HepG2 (cell line): ENCODE results near the gene EML2. TPM values are rescaled to one million over a fixed set of nuclear protein-coding genes. Genes with fewer than 3 reads are reported as not detected.

Experiments
- ARHGAP35 ChIP-seq: sonication (generic); formaldehyde crosslinking; IDR thresholded peaks from 2 replicates; pipeline ENCODE4 v1.9.0; 2022; ENCODE audit warnings: mild to moderate bottlenecking, inconsistent platforms, moderate library complexity, missing genetic modification reagents, borderline replicate concordance
- ATRX ChIP-seq: sonication (generic); formaldehyde crosslinking; IDR thresholded peaks from 2 replicates; pipeline ENCODE4 v1.4.0; 2020; ENCODE audit warnings: missing genetic modification reagents, borderline replicate concordance
- CAMTA2 ChIP-seq: sonication (generic); formaldehyde crosslinking; IDR thresholded peaks from 2 replicates; pipeline ENCODE4 v1.4.0; 2020; ENCODE audit warnings: mild to moderate bottlenecking, missing genetic modification reagents, borderline replicate concordance
- CBFB ChIP-seq: sonication (generic); formaldehyde crosslinking; IDR thresholded peaks from 2 replicates; pipeline ENCODE4 v1.4.0; 2020; ENCODE audit warnings: missing genetic modification reagents
- ETV6 ChIP-seq: sonication (generic); formaldehyde crosslinking; conservative IDR thresholded peaks from 2 replicates; pipeline ENCODE4 v1.4.0; 2020; ENCODE audit warnings: missing genetic modification reagents
- HDAC1 ChIP-seq: sonication (generic); formaldehyde crosslinking; IDR thresholded peaks from 2 replicates; pipeline ENCODE4 v1.5.1; 2020; ENCODE audit warnings: mild to moderate bottlenecking, missing genetic modification reagents
- HOXA3 ChIP-seq: sonication (generic); formaldehyde crosslinking; IDR thresholded peaks from 2 replicates; pipeline ENCODE4 v1.5.0; 2020; ENCODE audit warnings: missing genetic modification reagents
- NCOR1 ChIP-seq: fragments of 200-600 bp; sonication (generic); IDR thresholded peaks from 2 replicates; pipeline ENCODE4 v1.7.0; 2017; ENCODE audit warnings: antibody characterized with exemption, low read length, borderline replicate concordance
- NFYB ChIP-seq: sonication (generic); formaldehyde crosslinking; IDR thresholded peaks from 2 replicates; pipeline ENCODE4 v1.4.0; 2020; ENCODE audit warnings: missing genetic modification reagents
- SOX6 ChIP-seq, 2 experiments: fragments of 450-650 bp in 1 of 2; sonication (generic) in 1 of 2; formaldehyde crosslinking in 1 of 2; IDR thresholded peaks; 2 replicates each; pipeline versions ENCODE4 v1.4.0 to v1.6.1; 2017 to 2020; ENCODE audit warnings: antibody characterized with exemption in 1 of 2, mild to moderate bottlenecking in 1 of 2, missing genetic modification reagents in 1 of 2
- U2AF2 ChIP-seq: fragments of 200-400 bp; formaldehyde crosslinking; IDR thresholded peaks from 2 replicates; pipeline ENCODE4 v1.6.1; 2017; ENCODE audit warnings: low read depth, mild to moderate bottlenecking, low read length
- ZBTB21 ChIP-seq: sonication (generic); formaldehyde crosslinking; IDR thresholded peaks from 2 replicates; pipeline ENCODE4 v1.4.0; 2020; ENCODE audit warnings: missing genetic modification reagents
- ZFP1 ChIP-seq: IDR thresholded peaks from 2 replicates; pipeline ENCODE4 v1.6.1; 2016
- ZNF431 ChIP-seq: sonication (generic); formaldehyde crosslinking; IDR thresholded peaks from 2 replicates; pipeline ENCODE4 v1.9.0; 2022; ENCODE audit warnings: missing genetic modification reagents, low read depth, mild to moderate bottlenecking, borderline replicate concordance
- ZNF549 ChIP-seq: sonication (generic); formaldehyde crosslinking; IDR thresholded peaks from 2 replicates; pipeline ENCODE4 v1.5.0; 2020; ENCODE audit warnings: missing genetic modification reagents
- ZNF768 ChIP-seq: sonication (generic); formaldehyde crosslinking; IDR thresholded peaks from 2 replicates; pipeline ENCODE4 v1.4.0; 2020; ENCODE audit warnings: missing genetic modification reagents
- ZNF775 ChIP-seq: sonication (generic); formaldehyde crosslinking; IDR thresholded peaks from 2 replicates; pipeline ENCODE4 v1.4.0; 2020; ENCODE audit warnings: missing genetic modification reagents, mild to moderate bottlenecking, moderate library complexity, borderline replicate concordance
- ZNF83 ChIP-seq: sonication (generic); formaldehyde crosslinking; IDR thresholded peaks from 2 replicates; pipeline ENCODE4 v1.4.0; 2020; ENCODE audit warnings: missing genetic modification reagents, mild to moderate bottlenecking, borderline replicate concordance
- ZSCAN30 ChIP-seq: sonication (generic); formaldehyde crosslinking; IDR thresholded peaks from 2 replicates; pipeline ENCODE4 v1.5.0; 2020; ENCODE audit warnings: mild to moderate bottlenecking, missing genetic modification reagents
- polyA plus RNA-seq, 8 experiments: library from polyadenylated mRNA; depleted of rRNA in 3 of 8; stranded (reverse) in 7 of 8; unstranded in 1 of 8; fragments of >200 nt; fragmentation: Illumina TruSeq in 4 of 8; extraction: Trizol in 4 of 8; gene quantifications; 2 replicates each; pipeline versions ENCODE4 v1.2.1 to v1.2.3, GENCODE V29; 2011 to 2016; ENCODE audit warnings: low read depth in 4 of 8, missing spikeins in 1 of 8, mixed read lengths in 1 of 8; ENCODE audit not compliant: insufficient read depth in 1 of 8
- total RNA-seq, 5 experiments: library from RNA; depleted of rRNA; stranded (reverse); fragments of >200 nt; fragmentation: Illumina TruSeq; extraction: Trizol; gene quantifications; 2 replicates each; pipeline ENCODE4 v1.2.3, GENCODE V29; 2016; ENCODE audit warnings: low read depth in 1 of 5
- TF ChIP-seq, protein P1 (sequence below): sonication (generic); formaldehyde crosslinking; IDR thresholded peaks from 2 replicates; pipeline ENCODE4 v1.9.0; 2022; ENCODE audit warnings: missing genetic modification reagents, mild to moderate bottlenecking, borderline replicate concordance
- TF ChIP-seq, protein P2 (sequence below): sonication (generic); formaldehyde crosslinking; IDR thresholded peaks from 2 replicates; pipeline ENCODE4 v1.4.0; 2020; ENCODE audit warnings: missing genetic modification reagents; ENCODE audit errors: not compliant biosample characterization
- TF ChIP-seq, protein P3 (sequence below): sonication (generic); formaldehyde crosslinking; IDR thresholded peaks from 2 replicates; pipeline ENCODE4 v1.4.0; 2020; ENCODE audit warnings: low read depth, mild to moderate bottlenecking, missing genetic modification reagents
- TF ChIP-seq, protein P4 (sequence below): sonication (generic); formaldehyde crosslinking; IDR thresholded peaks from 2 replicates; pipeline ENCODE4 v1.4.0; 2020; ENCODE audit warnings: missing genetic modification reagents
- TF ChIP-seq, protein P5 (sequence below): IDR thresholded peaks from 2 replicates; pipeline ENCODE4 v1.6.1; 2016; ENCODE audit warnings: mild to moderate bottlenecking, missing biosample characterization, missing genetic modification reagents

Gene EML2
- total and polyA plus RNA-seq, 2 of the 13 experiments (the other 11 are each of a cell fraction or from before 2014, with no cell fraction given), result 7.3 to 12.9 TPM

DNA sequence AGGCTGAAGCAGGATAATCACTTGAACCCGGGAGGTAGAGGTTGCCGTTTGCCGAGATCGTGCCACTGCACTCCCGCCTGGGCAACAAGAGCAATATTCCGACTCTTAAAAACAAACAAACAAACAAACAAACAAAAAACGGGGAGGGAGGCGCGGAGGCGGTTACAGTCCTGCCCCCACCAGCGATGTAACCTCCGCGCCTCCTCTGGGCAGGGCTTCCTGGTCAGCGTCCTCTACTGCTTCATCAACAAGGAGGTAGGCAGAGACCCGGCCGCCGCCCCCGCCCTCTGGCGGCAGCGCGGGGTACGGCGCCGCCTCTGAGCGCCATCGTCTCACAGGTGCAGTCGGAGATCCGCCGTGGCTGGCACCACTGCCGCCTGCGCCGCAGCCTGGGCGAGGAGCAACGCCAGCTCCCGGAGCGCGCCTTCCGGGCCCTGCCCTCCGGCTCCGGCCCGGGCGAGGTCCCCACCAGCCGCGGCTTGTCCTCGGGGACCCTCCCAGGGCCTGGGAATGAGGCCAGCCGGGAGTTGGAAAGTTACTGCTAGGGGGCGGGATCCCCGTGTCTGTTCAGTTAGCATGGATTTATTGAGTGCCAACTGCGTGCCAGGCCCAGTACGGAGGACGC is 42.3 kb upstream of the EML2 start (continued):
- TF ChIP-seq, protein P1, sequence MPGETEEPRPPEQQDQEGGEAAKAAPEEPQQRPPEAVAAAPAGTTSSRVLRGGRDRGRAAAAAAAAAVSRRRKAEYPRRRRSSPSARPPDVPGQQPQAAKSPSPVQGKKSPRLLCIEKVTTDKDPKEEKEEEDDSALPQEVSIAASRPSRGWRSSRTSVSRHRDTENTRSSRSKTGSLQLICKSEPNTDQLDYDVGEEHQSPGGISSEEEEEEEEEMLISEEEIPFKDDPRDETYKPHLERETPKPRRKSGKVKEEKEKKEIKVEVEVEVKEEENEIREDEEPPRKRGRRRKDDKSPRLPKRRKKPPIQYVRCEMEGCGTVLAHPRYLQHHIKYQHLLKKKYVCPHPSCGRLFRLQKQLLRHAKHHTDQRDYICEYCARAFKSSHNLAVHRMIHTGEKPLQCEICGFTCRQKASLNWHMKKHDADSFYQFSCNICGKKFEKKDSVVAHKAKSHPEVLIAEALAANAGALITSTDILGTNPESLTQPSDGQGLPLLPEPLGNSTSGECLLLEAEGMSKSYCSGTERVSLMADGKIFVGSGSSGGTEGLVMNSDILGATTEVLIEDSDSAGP (CRISPR knock-in tag), result peak; percentile 89; the same call in 1 of the 2 replicates
- TF ChIP-seq ZNF431 (CRISPR knock-in tag) (no peak), ZNF549 (CRISPR knock-in tag) (no peak), ARHGAP35 (0 out of 2 replicates have a peak, but pooled peaks have one; percentile 34), CAMTA2 (CRISPR knock-in tag) (peak; percentile 57; the same call in 1 of the 2 replicates), ZNF768 (CRISPR knock-in tag) (peak; percentile 49; the same call in 1 of the 2 replicates), CBFB (CRISPR knock-in tag) (peak; percentile 58; the same call in 1 of the 2 replicates), SOX6 (IDR thresholded peaks at IDR 0.05) (no peak), SOX6 (CRISPR knock-in tag; IDR thresholded peaks at IDR 0.05) (peak; percentile 12; the same call in 1 of the 2 replicates), HOXA3 (CRISPR knock-in tag) (peak; percentile 75), HDAC1 (CRISPR knock-in tag) (peak; percentile 67), ZNF83 (CRISPR knock-in tag) (no peak), ZBTB21 (no peak), ZSCAN30 (CRISPR knock-in tag) (no peak), NCOR1 (no peak), ETV6 (CRISPR knock-in tag) (0 out of 2 replicates have a peak, but pooled peaks have one; percentile 40), ATRX (CRISPR knock-in tag) (no peak), ZFP1 (CRISPR knock-in tag) (peak; percentile 43; the same call in 1 of the 2 replicates), NFYB (CRISPR knock-in tag) (no peak), U2AF2 (no peak), ZNF775 (CRISPR knock-in tag) (no peak)
- TF ChIP-seq, protein P2, sequence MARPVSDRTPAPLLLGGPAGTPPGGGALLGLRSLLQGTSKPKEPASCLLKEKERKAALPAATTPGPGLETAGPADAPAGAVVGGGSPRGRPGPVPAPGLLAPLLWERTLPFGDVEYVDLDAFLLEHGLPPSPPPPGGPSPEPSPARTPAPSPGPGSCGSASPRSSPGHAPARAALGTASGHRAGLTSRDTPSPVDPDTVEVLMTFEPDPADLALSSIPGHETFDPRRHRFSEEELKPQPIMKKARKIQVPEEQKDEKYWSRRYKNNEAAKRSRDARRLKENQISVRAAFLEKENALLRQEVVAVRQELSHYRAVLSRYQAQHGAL (CRISPR knock-in tag), result no peak
- TF ChIP-seq, protein P3, sequence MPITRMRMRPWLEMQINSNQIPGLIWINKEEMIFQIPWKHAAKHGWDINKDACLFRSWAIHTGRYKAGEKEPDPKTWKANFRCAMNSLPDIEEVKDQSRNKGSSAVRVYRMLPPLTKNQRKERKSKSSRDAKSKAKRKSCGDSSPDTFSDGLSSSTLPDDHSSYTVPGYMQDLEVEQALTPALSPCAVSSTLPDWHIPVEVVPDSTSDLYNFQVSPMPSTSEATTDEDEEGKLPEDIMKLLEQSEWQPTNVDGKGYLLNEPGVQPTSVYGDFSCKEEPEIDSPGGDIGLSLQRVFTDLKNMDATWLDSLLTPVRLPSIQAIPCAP (CRISPR knock-in tag), result no peak
- TF ChIP-seq, protein P4, sequence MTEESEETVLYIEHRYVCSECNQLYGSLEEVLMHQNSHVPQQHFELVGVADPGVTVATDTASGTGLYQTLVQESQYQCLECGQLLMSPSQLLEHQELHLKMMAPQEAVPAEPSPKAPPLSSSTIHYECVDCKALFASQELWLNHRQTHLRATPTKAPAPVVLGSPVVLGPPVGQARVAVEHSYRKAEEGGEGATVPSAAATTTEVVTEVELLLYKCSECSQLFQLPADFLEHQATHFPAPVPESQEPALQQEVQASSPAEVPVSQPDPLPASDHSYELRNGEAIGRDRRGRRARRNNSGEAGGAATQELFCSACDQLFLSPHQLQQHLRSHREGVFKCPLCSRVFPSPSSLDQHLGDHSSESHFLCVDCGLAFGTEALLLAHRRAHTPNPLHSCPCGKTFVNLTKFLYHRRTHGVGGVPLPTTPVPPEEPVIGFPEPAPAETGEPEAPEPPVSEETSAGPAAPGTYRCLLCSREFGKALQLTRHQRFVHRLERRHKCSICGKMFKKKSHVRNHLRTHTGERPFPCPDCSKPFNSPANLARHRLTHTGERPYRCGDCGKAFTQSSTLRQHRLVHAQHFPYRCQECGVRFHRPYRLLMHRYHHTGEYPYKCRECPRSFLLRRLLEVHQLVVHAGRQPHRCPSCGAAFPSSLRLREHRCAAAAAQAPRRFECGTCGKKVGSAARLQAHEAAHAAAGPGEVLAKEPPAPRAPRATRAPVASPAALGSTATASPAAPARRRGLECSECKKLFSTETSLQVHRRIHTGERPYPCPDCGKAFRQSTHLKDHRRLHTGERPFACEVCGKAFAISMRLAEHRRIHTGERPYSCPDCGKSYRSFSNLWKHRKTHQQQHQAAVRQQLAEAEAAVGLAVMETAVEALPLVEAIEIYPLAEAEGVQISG, result peak; percentile 70; the same call in 1 of the 2 replicates
- TF ChIP-seq, protein P5, sequence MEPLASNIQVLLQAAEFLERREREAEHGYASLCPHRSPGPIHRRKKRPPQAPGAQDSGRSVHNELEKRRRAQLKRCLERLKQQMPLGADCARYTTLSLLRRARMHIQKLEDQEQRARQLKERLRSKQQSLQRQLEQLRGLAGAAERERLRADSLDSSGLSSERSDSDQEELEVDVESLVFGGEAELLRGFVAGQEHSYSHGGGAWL (CRISPR knock-in tag), result peak; percentile 62; the same call in 1 of the 2 replicates
